Activated CD4-positive, alpha-beta T cell treated with anti-CD3 and anti-CD28 coated beads for 48 hours (primary cell): Measurements from ENCODE around the gene SNRPD2.

Source experiments
- DNase-seq: peaks from one replicate; pipeline ENCODE4 v3.0.0-alpha.2; 2020

SNRPD2 gene

GRCh38 chr19:45653634-45654033 lies 38.1 kb downstream of the SNRPD2 start:
- no peak for DNase-seq

- no peak for DNase-seq
These were observed 41.0 kb downstream of the SNRPD2 start for GRCh38 chr19:45650722-45651121.

GRCh38 chr19:45646345-45646698 lies 45.4 kb downstream of the SNRPD2 start:
- DNase-seq: no peak

GRCh38 chr19:45645631-45646344 lies 46.0 kb downstream of the SNRPD2 start:
- DNase-seq: peak; percentile 89

GRCh38 chr19:45645068-45645630 lies 46.6 kb downstream of the SNRPD2 start:
- DNase-seq: no peak

GRCh38 chr19:45643927-45644771 lies 47.6 kb downstream of the SNRPD2 start:
- DNase-seq: no peak

GRCh38 chr19:45643024-45643926 lies 48.5 kb downstream of the SNRPD2 start:
- DNase-seq: peak; percentile 98

GRCh38 chr19:45641274-45642105 lies 50.3 kb downstream of the SNRPD2 start:
- DNase-seq: peak; percentile 94

GRCh38 chr19:45640849-45641273 lies 50.9 kb downstream of the SNRPD2 start:
- DNase-seq: peak; percentile 79

GRCh38 chr19:45638930-45639729 lies 52.6 kb downstream of the SNRPD2 start, which contains the start of gene EML2:
EML2 (minus strand) TSS chr19:45639397; CDS start chr19:45639376, 21 bp downstream.
- DNase-seq: peak; percentile 64

GRCh38 chr19:45637890-45638667 lies 53.7 kb downstream of the SNRPD2 start:
- DNase-seq: no peak
